ENCODE results near the gene FRMD3. TPM values are rescaled to one million over a fixed set of nuclear protein-coding genes. Genes with fewer than 3 reads are reported as not detected.

The FRMD3 gene
- total RNA-seq, 4 donors from 2014 or later, result 10.4 to 19.6 (median 16.4) TPM

DNA sequence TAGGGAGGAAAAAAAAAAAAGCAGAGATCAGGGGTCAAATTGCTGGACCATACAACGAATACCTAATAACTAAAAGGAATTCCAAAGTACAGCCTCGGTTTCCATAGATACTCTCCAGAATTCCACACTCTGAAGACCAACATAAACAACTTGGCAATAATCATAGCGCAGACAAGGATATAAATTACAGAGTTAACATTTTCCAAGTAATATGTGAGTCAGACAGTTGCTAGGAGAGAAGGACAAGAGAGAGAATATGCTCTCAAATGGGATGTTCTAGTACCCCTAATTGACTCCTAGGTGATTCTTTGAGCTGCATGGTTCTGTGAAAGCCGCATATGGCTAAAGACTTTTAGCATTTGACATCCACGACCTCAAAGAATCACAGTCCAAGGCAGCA lies 165.2 kb downstream of the FRMD3 start:
- no peak for TF ChIP-seq CTCF (IDR thresholded peaks at IDR 0.05; ENCODE audit: low read depth)

- TF ChIP-seq CTCF (IDR thresholded peaks at IDR 0.05; ENCODE audit: low read depth), result no peak
Observed at GRCh38 chr9:83367326-83367725, 170.9 kb downstream of the FRMD3 start.

DNA sequence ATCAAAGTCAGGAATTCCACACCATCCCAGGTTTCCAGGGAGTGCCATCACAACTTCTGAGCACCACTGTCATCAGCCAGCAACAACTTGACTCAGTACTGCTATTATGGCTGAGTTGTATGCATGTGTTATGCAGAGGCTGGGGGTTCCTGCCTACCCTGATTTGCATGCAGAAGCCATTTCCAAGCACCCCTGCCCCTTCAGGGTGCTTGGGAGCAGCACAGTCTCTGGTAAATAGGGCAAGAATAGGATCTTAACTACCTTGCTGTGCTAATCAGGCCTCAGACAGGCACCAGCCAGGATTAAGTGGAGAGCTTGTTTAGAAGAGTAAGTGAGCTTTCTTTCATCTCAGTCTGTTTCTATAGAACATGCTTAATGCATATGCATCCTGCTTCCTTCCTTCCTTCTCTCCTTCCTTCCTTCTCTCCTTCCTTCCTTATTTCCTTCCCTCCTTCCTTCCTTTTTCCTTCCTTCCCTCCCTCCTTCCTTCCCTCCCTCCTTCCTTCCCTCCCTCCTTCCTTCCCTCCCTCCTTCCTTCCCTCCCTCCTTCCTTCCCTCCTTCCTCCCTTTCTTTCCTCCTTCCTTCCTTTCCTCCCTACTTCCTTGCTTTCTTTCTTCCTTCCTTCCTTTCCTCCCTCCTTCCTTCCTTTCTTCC lies 175.7 kb downstream of the FRMD3 start:
- no peak for TF ChIP-seq CTCF (IDR thresholded peaks at IDR 0.05; ENCODE audit: low read depth)

GRCh38 chr9:83359039-83359438 lies 179.2 kb downstream of the FRMD3 start:
- no peak for TF ChIP-seq CTCF (IDR thresholded peaks at IDR 0.05; ENCODE audit: low read depth)

GRCh38 chr9:83355729-83356151 lies 182.5 kb downstream of the FRMD3 start:
- TF ChIP-seq CTCF (IDR thresholded peaks at IDR 0.05; ENCODE audit: low read depth), result no peak

DNA sequence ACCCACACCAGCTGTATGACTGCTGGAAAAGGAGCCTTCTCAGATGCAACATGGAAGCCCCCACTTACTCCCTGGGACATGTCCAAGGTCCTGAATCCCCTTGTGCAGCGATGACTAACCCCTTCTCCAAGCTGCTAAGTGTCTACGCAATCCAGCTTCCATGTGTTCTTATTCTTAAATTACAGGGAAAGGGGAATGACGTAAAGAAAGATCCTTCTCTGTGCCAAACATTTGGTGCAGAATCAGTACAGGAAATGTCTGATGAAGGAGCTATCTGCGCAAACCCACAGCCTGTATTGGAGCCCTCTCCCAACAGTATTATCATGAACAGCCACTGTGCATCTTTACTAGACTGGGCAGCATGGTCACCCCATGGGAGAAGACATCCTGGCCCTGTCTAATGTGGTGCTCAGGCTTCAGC lies 183.2 kb downstream of the FRMD3 start:
- no peak for TF ChIP-seq CTCF (IDR thresholded peaks at IDR 0.05; ENCODE audit: low read depth)

GRCh38 chr9:83349031-83349430 lies 189.2 kb downstream of the FRMD3 start:
- no peak for TF ChIP-seq CTCF (IDR thresholded peaks at IDR 0.05; ENCODE audit: low read depth)
